HEK293 (cell line): ENCODE results near the gene HAAO.

Source experiments
- CTCF ChIA-PET: fragments of 350-600 bp; formaldehyde crosslinking; extraction: SDS; loops from one replicate; lab custom pipeline; 2021; ENCODE audit warnings: antibody characterized with exemption; lab: Yijun Ruan, JAX
- POLR2A ChIA-PET: fragments of 300-600 bp; formaldehyde crosslinking; extraction: SDS; loops from one replicate; lab custom pipeline; 2020; ENCODE audit warnings: antibody characterized with exemption, inconsistent platforms; lab: Yijun Ruan, JAX
- H3K27ac ChIP-seq: fragments of 200-500 bp; sonication (Bioruptor generic); 2 replicates; pipeline ENCODE4 v1.5.1; 2014; ENCODE audit warnings: low read depth, low read length, control low read depth, inconsistent platforms; ENCODE audit errors: extremely low read depth
- H3K36me3 ChIP-seq, 2 experiments: fragments of 200-500 bp in 1 of 2; sonication (Bioruptor generic) in 1 of 2; 1 replicate in 1 of 2; 2 replicates in 1 of 2; pipeline ENCODE4 v1.5.1; 2014 to 2017; ENCODE audit warnings: inconsistent platforms in 2 of 2, low read length in 2 of 2; ENCODE audit not compliant: control insufficient read depth in 2 of 2, insufficient read depth in 1 of 2
- H3K4me1 ChIP-seq: fragments of 200-500 bp; sonication (Bioruptor generic); 2 replicates; pipeline ENCODE4 v1.5.1; 2014; ENCODE audit warnings: mild to moderate bottlenecking, low read length, inconsistent platforms; ENCODE audit not compliant: control insufficient read depth, insufficient read depth
- H3K4me3 ChIP-seq: 2 replicates; pipeline ENCODE4 v1.5.1; 2011; ENCODE audit warnings: low read depth, mild to moderate bottlenecking, control low read depth, low read length, moderate library complexity
- H3K9me3 ChIP-seq: fragments of 200-500 bp; sonication (Bioruptor generic); 2 replicates; pipeline ENCODE4 v1.5.1; 2014; ENCODE audit warnings: low read depth, low read length, inconsistent platforms; ENCODE audit not compliant: control insufficient read depth, insufficient read depth
- ATF2 ChIP-seq: fragments of 450-650 bp; formaldehyde crosslinking; IDR thresholded peaks from 2 replicates; pipeline ENCODE4 v1.5.1; 2016; ENCODE audit warnings: missing biosample characterization, missing genetic modification characterization, low read depth
- GLI2 ChIP-seq: fragments of 450-650 bp; formaldehyde crosslinking; IDR thresholded peaks from 2 replicates; pipeline ENCODE4; 2017; ENCODE audit warnings: missing biosample characterization, missing genetic modification characterization, low read depth, borderline replicate concordance
- INSM2 ChIP-seq: fragments of 450-650 bp; formaldehyde crosslinking; IDR thresholded peaks from 2 replicates; pipeline ENCODE4 v1.5.1; 2016; ENCODE audit warnings: missing biosample characterization, missing genetic modification characterization
- MYNN ChIP-seq: fragments of 450-650 bp; formaldehyde crosslinking; IDR thresholded peaks from 2 replicates; pipeline ENCODE4 v1.5.1; 2016; ENCODE audit warnings: missing biosample characterization, missing genetic modification characterization, borderline replicate concordance
- PBX3 ChIP-seq: sonication (generic); formaldehyde crosslinking; IDR thresholded peaks from 2 replicates; pipeline ENCODE4 v1.8.1; 2022; ENCODE audit warnings: mild to moderate bottlenecking, moderate library complexity, missing genetic modification reagents
- PRDM1 ChIP-seq: fragments of 450-650 bp; formaldehyde crosslinking; IDR thresholded peaks from 2 replicates; pipeline ENCODE4; 2016; ENCODE audit warnings: missing biosample characterization, missing genetic modification characterization
- PRDM6 ChIP-seq: fragments of 450-650 bp; formaldehyde crosslinking; IDR thresholded peaks from 2 replicates; pipeline ENCODE4 v1.5.1; 2017; ENCODE audit warnings: missing biosample characterization, missing genetic modification characterization
- TCF7L2 ChIP-seq: IDR thresholded peaks from 2 replicates; pipeline ENCODE4 v1.6.1; 2011; ENCODE audit warnings: low read depth, mild to moderate bottlenecking, inconsistent platforms, low read length, moderate library complexity, borderline replicate concordance
- ZBTB20 ChIP-seq: fragments of 450-650 bp; formaldehyde crosslinking; IDR thresholded peaks from 2 replicates; pipeline ENCODE4 v1.5.1; 2016; ENCODE audit warnings: missing biosample characterization, missing genetic modification characterization
- ZBTB8A ChIP-seq: fragments of 450-650 bp; formaldehyde crosslinking; IDR thresholded peaks from 2 replicates; pipeline ENCODE4 v1.5.1; 2016; ENCODE audit warnings: missing biosample characterization, missing genetic modification characterization
- ZFHX2 ChIP-seq: fragments of 450-650 bp; formaldehyde crosslinking; conservative IDR thresholded peaks from 2 replicates; pipeline ENCODE4 v1.5.1; 2016; ENCODE audit warnings: missing biosample characterization, missing genetic modification characterization
- ZNF10 ChIP-seq: fragments of 450-650 bp; formaldehyde crosslinking; IDR thresholded peaks from 2 replicates; pipeline ENCODE4 v1.5.1; 2017; ENCODE audit warnings: missing biosample characterization, missing genetic modification characterization
- ZNF132 ChIP-seq: fragments of 450-650 bp; formaldehyde crosslinking; IDR thresholded peaks from 2 replicates; pipeline ENCODE4 v1.5.1; 2017; ENCODE audit warnings: missing biosample characterization, missing genetic modification characterization, borderline replicate concordance
- ZNF335 ChIP-seq: fragments of 450-650 bp; formaldehyde crosslinking; conservative IDR thresholded peaks from 2 replicates; pipeline ENCODE4 v1.5.1; 2016; ENCODE audit warnings: missing biosample characterization, missing genetic modification characterization
- ZNF341 ChIP-seq: fragments of 450-650 bp; formaldehyde crosslinking; IDR thresholded peaks from 2 replicates; pipeline ENCODE4; 2016; ENCODE audit warnings: low read depth, missing biosample characterization, missing genetic modification characterization
- ZNF398 ChIP-seq: fragments of 450-650 bp; formaldehyde crosslinking; IDR thresholded peaks from 2 replicates; pipeline ENCODE4 v1.5.1; 2017; ENCODE audit warnings: missing biosample characterization, missing genetic modification characterization
- ZNF416 ChIP-seq: fragments of 450-650 bp; formaldehyde crosslinking; IDR thresholded peaks from 2 replicates; pipeline ENCODE4 v1.5.1; 2016; ENCODE audit warnings: missing biosample characterization, missing genetic modification characterization
- ZNF488 ChIP-seq: fragments of 450-650 bp; formaldehyde crosslinking; IDR thresholded peaks from 2 replicates; pipeline ENCODE4 v1.5.1; 2016; ENCODE audit warnings: missing biosample characterization, missing genetic modification characterization
- ZNF596 ChIP-seq: fragments of 450-650 bp; IDR thresholded peaks from 2 replicates; pipeline ENCODE4 v1.5.0; 2018; ENCODE audit warnings: missing biosample characterization, mild to moderate bottlenecking, missing genetic modification characterization, moderate library complexity
- ZNF830 ChIP-seq: fragments of 450-650 bp; IDR thresholded peaks from 2 replicates; pipeline ENCODE4 v1.5.0; 2018; ENCODE audit warnings: missing biosample characterization, missing genetic modification characterization, low read depth, mild to moderate bottlenecking, moderate library complexity

Gene HAAO

GRCh38 chr2:42793334-42794270 is 1.2 kb upstream of the HAAO start:
- no peaks in the 10 kb centered on the region for H3K36me3 ChIP-seq
- H3K4me3 ChIP-seq, result peak overlapping the region; percentile 39
- peak overlapping the region; percentile 52; the same call in 1 of the 2 replicates for H3K27ac ChIP-seq
- ChIA-PET POLR2A (interaction anchor here (1.3 kb wide), 1 partner anchor 16 kb away, joined by 5 read pairs; no protein-coding TSS in a partner anchor), CTCF (no interaction called here)
- 0 out of 2 replicates have a peak, but pooled peaks have one; percentile 24 for TF ChIP-seq ZNF335
- TF ChIP-seq PBX3 (CRISPR knock-in tag), result 0 out of 2 replicates have a peak, but pooled peaks have one; percentile 22
- TF ChIP-seq ZNF416, result no peak
- TF ChIP-seq ZBTB20 (tag by site-specific recombination), result peak; percentile 51; the same call in 1 of the 2 replicates
- no peaks in the 10 kb centered on the region for H3K4me1 ChIP-seq
- no peaks in the 10 kb centered on the region for H3K9me3 ChIP-seq

GRCh38 chr2:42792087-42792582 is 248 bp downstream of the HAAO start:
- Histone ChIP-seq H3K4me3 (peak overlapping the region; percentile 39), H3K9me3 (no peaks in the 10 kb centered on the region), H3K27ac (peak overlapping the region; percentile 52; the same call in 1 of the 2 replicates), H3K36me3 (no peaks in the 10 kb centered on the region), H3K4me1 (no peaks in the 10 kb centered on the region)
- ChIA-PET POLR2A (interaction anchor here (0.6 to 2.2 kb wide), 2 partner anchors 17 to 18 kb away, joined by 6 to 7 read pairs; no protein-coding TSS in a partner anchor), CTCF (interaction anchor here (0.5 to 0.7 kb wide), 2 partner anchors 21 to 743 kb away, joined by 3 to 5 read pairs; no protein-coding TSS in a partner anchor)
- no peak for TF ChIP-seq INSM2 (tag by site-specific recombination)
- peak; percentile 31 for TF ChIP-seq ZNF341
- TF ChIP-seq ZNF830 (tag by site-specific recombination), result no peak
- TF ChIP-seq ZNF132 (tag by site-specific recombination), result no peak

- no peak overlapping the region for H3K27ac ChIP-seq
- H3K4me3 ChIP-seq, result no peak overlapping the region; the same call in 1 of the 2 replicates
- ChIA-PET CTCF (interaction anchor here (0.5 to 0.7 kb wide), 2 partner anchors 21 to 743 kb away, joined by 3 to 5 read pairs; no protein-coding TSS in a partner anchor), POLR2A (interaction anchor here (0.6 to 2.2 kb wide), 2 partner anchors 18 to 19 kb away, joined by 6 to 7 read pairs; no protein-coding TSS in a partner anchor)
- H3K4me1 ChIP-seq, result no peaks in the 10 kb centered on the region
- no peaks in the 10 kb centered on the region for H3K9me3 ChIP-seq
- no peaks in the 10 kb centered on the region for H3K36me3 ChIP-seq
- TF ChIP-seq PRDM1 (tag by site-specific recombination) (no peak), ZFHX2 (tag by site-specific recombination) (no peak), ZNF10 (tag by site-specific recombination) (no peak), ZNF596 (tag by site-specific recombination) (no peak), PRDM6 (tag by site-specific recombination) (no peak), ZBTB8A (tag by site-specific recombination) (no peak), ATF2 (tag by site-specific recombination) (no peak), TCF7L2 (no peak), MYNN (tag by site-specific recombination) (no peak), ZNF488 (tag by site-specific recombination) (no peak), ZNF398 (tag by site-specific recombination) (no peak), GLI2 (tag by site-specific recombination) (no peak)
These were observed 777 bp downstream of the HAAO start for GRCh38 chr2:42791606-42792005.
